MM.1S (cell line): Measurements from ENCODE around the gene GLCCI1.

Experiments
- EZH2 ChIP-seq: fragments of 300-600 bp; sonication (generic); optimal IDR thresholded peaks from 2 replicates; pipeline ENCODE3; 2017; ENCODE audit warnings: low read depth, mild to moderate bottlenecking, antibody characterized with exemption, low read length, mixed read lengths
- EZH2phosphoT487 ChIP-seq: fragments of 300-600 bp; sonication (generic); IDR thresholded peaks from 2 replicates; pipeline ENCODE4 v1.6.1; 2018; ENCODE audit warnings: antibody characterized with exemption, low read length
- TF ChIP-seq, protein P1 (sequence below): fragments of 300-600 bp; sonication (generic); IDR thresholded peaks from 2 replicates; pipeline ENCODE4 v1.5.1; 2016; ENCODE audit warnings: antibody characterized with exemption, low read length, mixed read lengths

DNA sequence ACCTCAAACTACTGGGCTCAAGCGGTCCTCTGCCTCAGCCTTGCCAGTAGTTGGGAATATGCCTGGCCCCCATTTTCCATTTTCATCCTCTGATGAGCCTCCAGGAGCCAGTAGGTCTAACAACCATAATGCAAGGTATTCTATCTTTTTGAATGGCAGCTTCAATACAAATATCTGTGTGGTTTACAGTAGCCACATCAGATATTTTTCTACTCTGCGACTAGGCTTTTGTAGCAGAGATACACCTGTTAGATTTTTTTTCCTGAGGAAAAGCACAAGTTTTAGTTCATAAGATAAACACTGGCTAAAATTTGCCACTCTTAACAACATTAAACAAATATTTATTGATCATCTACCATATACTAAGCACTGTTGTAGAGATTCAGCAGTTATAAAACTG is 3.9 kb upstream of the GLCCI1 start:
- TF ChIP-seq, protein P1, sequence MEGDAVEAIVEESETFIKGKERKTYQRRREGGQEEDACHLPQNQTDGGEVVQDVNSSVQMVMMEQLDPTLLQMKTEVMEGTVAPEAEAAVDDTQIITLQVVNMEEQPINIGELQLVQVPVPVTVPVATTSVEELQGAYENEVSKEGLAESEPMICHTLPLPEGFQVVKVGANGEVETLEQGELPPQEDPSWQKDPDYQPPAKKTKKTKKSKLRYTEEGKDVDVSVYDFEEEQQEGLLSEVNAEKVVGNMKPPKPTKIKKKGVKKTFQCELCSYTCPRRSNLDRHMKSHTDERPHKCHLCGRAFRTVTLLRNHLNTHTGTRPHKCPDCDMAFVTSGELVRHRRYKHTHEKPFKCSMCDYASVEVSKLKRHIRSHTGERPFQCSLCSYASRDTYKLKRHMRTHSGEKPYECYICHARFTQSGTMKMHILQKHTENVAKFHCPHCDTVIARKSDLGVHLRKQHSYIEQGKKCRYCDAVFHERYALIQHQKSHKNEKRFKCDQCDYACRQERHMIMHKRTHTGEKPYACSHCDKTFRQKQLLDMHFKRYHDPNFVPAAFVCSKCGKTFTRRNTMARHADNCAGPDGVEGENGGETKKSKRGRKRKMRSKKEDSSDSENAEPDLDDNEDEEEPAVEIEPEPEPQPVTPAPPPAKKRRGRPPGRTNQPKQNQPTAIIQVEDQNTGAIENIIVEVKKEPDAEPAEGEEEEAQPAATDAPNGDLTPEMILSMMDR = no peak
- TF ChIP-seq EZH2 (no peak), EZH2phosphoT487 (no peak)
